Mucosa of rectum (tissue), 2 donors: ENCODE results near the gene SKP1.

ENCODE experiments used
- H3K27ac ChIP-seq, 2 donors: one replicate each; pipeline ENCODE4 v1.7.0; 2013; ENCODE audit warnings: inconsistent platforms in 2 of 2, low read depth in 2 of 2, low read length in 2 of 2
- H3K27me3 ChIP-seq, 2 donors: one replicate each; pipeline ENCODE4 v1.7.0; 2013; ENCODE audit warnings: low read length in 2 of 2; ENCODE audit not compliant: control insufficient read depth in 2 of 2, insufficient read depth in 2 of 2
- H3K36me3 ChIP-seq, 2 donors: one replicate each; pipeline ENCODE4 v1.7.0; 2013; ENCODE audit warnings: low read length in 2 of 2; ENCODE audit not compliant: control insufficient read depth in 2 of 2, insufficient read depth in 2 of 2
- H3K4me1 ChIP-seq, 2 donors: one replicate each; pipeline ENCODE4 v1.7.0; 2013; ENCODE audit warnings: low read length in 2 of 2, mild to moderate bottlenecking in 1 of 2; ENCODE audit not compliant: control insufficient read depth in 2 of 2, insufficient read depth in 2 of 2
- H3K4me3 ChIP-seq, 2 donors: one replicate each; pipeline ENCODE4 v1.7.0; 2013; ENCODE audit warnings: low read length in 2 of 2
- H3K9ac ChIP-seq, 2 donors: one replicate each; pipeline ENCODE4 v1.7.0; 2013; ENCODE audit warnings: low read length in 2 of 2, low read depth in 1 of 2, mild to moderate bottlenecking in 1 of 2
- H3K9me3 ChIP-seq, 2 donors: one replicate each; pipeline ENCODE4 v1.7.0; 2013; ENCODE audit warnings: low read length in 2 of 2; ENCODE audit not compliant: control insufficient read depth in 2 of 2
- donor health status: healthy.
- donor health status: Normal muscosa, but diverticular disease.

The SKP1 gene

DNA sequence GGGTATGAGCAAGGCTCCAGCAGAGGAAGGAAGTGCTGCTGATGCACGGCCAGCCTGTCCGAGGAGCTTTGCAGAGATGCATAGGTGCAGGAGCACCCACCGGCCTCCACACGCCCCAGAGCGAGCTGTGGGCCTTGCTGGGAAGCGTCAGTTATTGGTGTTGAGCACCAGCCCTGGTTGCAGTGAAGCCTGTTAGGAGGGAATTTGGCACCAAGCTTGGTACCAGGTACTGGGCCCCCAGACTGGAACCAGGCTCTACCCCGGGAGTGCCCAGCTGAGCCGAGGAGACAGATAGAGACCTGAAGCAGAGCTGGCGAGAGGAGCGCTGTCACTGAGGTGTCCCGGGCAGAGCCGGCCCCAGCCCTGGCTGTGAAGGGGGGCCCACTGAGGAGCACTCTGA, 57.0 kb downstream of the SKP1 start:
- Histone ChIP-seq H3K27me3 (no peaks in the 10 kb centered on the region), H3K27ac (peak overlapping the region in 1 of 2 donors; percentile 9), H3K9me3 (no peaks in the 10 kb centered on the region), H3K4me1 (no peaks in the 10 kb centered on the region), H3K4me3 (peak overlapping the region in 1 of 2 donors; percentile 22), H3K36me3 (no peaks in the 10 kb centered on the region), H3K9ac (no peak overlapping the region)

DNA sequence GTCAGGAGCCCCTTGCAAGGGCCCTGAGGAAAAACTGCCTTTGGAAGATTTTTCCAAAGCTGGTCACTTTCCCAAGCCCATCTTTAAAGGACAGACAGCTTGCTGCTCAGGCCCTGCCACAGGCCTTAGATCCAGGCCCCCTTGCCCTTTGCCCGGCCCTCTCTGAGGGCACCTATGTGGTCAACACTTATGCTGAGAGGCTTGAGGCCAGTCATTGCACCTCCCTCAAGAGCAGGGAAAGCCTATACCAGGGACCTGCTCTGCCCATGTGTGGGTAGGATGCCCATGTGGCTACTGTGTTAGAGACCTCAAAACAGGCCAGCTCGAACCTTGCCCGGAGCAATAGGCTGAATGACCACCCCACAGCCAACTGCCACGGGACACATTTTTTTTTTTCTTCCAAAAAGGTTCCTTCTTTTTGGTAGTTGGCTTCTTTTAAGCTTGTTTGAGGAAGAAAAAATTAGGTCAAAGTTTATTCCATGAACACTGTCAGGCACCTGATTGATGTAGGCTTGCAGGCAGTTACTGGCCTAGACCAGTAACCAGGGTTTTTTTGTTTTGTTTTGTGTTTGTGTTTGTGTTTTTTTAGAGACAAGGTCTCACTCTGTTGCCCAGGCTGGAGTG, 58.4 kb downstream of the SKP1 start:
- Histone ChIP-seq H3K27ac (peak overlapping the region in 1 of 2 donors; percentile 11), H3K9ac (no peak overlapping the region), H3K4me1 (peaks cover 10% of the 10 kb centered on the region in 2 donors), H3K4me3 (peak overlapping the region in 1 of 2 donors; percentile 15), H3K27me3 (peaks cover 6 to 9% of the 10 kb centered on the region in 2 donors), H3K9me3 (no peaks in the 10 kb centered on the region), H3K36me3 (no peaks in the 10 kb centered on the region)

DNA sequence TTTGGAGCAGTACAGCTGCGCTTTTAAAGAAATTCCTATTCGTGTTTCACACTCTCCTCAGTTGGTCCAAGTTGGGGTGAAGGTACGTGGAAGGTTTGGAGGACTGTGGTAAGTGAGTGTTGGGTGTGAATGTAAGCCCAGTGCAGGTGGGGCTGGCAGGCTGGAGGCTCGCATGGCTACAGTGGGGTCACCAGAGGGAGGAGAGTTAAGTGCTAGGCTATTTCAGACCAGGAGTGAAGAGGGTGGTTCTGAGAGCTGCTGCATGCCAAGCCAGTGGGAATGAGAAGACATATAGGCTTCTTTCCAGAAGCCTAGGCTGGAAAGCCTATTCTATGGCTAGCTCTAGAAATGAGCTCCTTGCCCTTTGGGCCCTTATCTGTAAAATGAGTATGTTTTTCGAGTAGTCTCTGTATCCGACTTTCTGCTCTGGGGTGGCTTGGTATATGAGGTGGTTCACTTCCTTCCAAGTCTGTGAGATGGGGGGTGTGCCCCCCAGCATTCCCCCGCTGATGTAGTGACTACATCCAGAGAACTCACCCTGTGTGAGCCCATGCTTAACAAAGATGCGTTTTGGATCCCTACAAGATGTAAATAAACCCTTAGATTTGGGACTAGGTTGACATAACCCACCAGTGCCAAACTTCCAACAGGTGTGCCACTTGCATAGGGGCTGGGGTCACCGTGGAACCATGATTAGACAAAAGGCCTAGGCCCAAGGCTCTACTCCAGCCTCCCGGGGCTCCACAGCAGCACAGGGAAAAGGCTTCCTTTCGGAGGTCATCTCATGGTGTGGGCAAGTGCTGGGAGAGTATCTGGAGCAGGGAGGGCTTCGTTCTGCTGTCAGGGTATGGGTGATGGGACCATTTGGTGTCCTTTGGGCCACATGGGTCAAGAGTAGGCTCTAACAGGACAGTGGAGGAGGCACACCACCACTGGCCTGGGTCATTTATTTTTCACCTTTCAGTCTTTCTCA, 59.7 kb downstream of the SKP1 start:
- peak overlapping the region in 1 of 2 donors; percentile 53 for H3K4me3 ChIP-seq

DNA sequence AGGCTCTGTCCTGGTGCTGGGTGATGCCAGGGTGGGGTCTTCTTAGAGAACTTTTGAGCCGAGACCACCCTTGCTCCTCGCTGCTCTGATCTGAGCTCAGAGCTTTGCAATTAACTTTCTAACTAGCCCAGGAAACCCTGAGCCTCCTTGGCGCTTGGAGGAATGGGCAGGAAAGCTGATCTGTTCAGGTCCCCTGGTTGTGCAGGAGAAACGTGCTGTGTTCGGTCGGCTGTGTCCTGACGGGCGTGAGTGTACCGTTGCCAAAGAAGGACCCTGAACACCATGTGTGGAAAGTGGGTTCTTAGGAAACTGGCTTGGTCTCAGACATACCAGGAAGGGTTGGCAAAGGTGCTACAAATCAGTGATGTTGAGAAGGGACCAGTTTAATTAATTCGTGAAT, 60.5 kb downstream of the SKP1 start:
- no peaks in the 10 kb centered on the region for H3K36me3 ChIP-seq
- H3K9ac ChIP-seq, result peak overlapping the region in 1 of 2 donors; percentile 41
- H3K27ac ChIP-seq, result peak overlapping the region in 1 of 2 donors; percentile 23
- H3K4me3 ChIP-seq, result peak overlapping the region in 1 of 2 donors; percentile 53
- peaks cover 10 to 14% of the 10 kb centered on the region in 2 donors for H3K27me3 ChIP-seq
- peaks cover 10 to 11% of the 10 kb centered on the region in 2 donors for H3K4me1 ChIP-seq
- H3K9me3 ChIP-seq, result no peaks in the 10 kb centered on the region

More for the DNA sequence above, 59.7 kb downstream of the SKP1 start:
- H3K27ac ChIP-seq, result no peak overlapping the region
- peaks cover 10 to 11% of the 10 kb centered on the region in 2 donors for H3K4me1 ChIP-seq
- H3K27me3 ChIP-seq, result peaks cover 9 to 14% of the 10 kb centered on the region in 2 donors
- no peak overlapping the region for H3K9ac ChIP-seq
- H3K9me3 ChIP-seq, result no peaks in the 10 kb centered on the region
- no peaks in the 10 kb centered on the region for H3K36me3 ChIP-seq

DNA sequence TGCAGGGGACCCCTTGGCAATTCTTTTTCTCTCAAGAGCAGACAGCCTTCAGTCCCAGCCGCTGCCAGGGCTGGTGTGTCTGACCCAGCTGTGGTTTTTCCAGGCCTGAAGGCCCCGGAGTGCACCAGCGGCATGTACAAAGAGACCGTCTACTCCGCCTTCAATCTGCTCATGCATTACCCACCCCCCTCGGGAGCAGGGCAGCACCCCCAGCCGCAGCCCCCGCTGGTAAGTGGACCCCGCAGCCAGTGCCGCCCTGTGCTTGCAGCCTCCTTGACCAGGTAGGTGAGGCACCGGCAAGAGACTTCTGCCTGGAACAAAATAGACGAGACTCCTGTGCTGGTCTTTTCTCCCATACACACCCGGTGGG, 61.0 kb downstream of the SKP1 start:
- no peaks in the 10 kb centered on the region for H3K9me3 ChIP-seq
- H3K36me3 ChIP-seq, result no peaks in the 10 kb centered on the region
- peak overlapping the region; percentile 52 to 53 for H3K4me3 ChIP-seq
- peak overlapping the region; percentile 6 to 41 for H3K9ac ChIP-seq
- peak overlapping the region in 1 of 2 donors; percentile 9 for H3K27ac ChIP-seq
- H3K4me1 ChIP-seq, result peaks cover 10 to 11% of the 10 kb centered on the region in 2 donors
- H3K27me3 ChIP-seq, result peaks cover 10 to 14% of the 10 kb centered on the region in 2 donors

DNA sequence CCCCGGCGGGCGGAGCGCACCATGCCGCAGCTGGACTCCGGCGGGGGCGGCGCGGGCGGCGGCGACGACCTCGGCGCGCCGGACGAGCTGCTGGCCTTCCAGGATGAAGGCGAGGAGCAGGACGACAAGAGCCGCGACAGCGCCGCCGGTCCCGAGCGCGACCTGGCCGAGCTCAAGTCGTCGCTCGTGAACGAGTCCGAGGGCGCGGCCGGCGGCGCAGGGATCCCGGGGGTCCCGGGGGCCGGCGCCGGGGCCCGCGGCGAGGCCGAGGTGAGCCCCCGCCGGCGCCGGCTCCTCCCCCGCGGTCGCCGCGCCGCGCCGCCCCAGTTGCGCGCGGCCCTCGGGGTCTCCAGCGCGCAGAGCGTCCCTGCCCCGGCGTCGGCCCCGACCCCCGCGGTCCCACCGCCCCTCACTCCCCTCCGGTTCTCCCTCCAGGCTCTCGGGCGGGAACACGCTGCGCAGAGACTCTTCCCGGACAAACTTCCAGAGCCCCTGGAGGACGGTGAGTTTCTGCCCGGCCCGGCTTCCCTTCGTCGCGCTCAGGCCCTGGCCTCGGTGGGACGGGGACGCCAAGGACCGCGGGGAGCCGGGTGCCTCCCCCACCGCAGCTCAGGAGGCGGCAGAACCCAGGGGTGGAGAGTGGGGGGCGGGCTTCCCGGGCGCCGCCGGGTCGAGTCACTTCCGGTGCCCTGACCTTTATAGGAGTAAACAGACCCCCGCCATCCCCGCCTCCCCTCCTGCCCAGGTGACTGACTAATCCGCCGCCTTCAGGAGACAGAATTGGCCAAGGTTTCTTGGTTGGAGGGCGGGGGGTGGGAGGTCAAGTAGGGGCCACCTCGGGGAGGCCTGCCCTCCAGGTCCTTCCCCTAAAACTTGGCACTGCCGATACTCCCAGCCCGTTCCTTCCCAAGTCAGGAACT, 61.6 kb downstream of the SKP1 start:
- Histone ChIP-seq H3K4me1 (peaks cover 10 to 11% of the 10 kb centered on the region in 2 donors), H3K9ac (peak overlapping the region in 1 of 2 donors; percentile 42), H3K27me3 (peaks cover 10 to 14% of the 10 kb centered on the region in 2 donors), H3K36me3 (no peaks in the 10 kb centered on the region), H3K27ac (peak overlapping the region in 1 of 2 donors; percentile 32), H3K9me3 (no peaks in the 10 kb centered on the region), H3K4me3 (peak overlapping the region; percentile 52 to 53)

DNA sequence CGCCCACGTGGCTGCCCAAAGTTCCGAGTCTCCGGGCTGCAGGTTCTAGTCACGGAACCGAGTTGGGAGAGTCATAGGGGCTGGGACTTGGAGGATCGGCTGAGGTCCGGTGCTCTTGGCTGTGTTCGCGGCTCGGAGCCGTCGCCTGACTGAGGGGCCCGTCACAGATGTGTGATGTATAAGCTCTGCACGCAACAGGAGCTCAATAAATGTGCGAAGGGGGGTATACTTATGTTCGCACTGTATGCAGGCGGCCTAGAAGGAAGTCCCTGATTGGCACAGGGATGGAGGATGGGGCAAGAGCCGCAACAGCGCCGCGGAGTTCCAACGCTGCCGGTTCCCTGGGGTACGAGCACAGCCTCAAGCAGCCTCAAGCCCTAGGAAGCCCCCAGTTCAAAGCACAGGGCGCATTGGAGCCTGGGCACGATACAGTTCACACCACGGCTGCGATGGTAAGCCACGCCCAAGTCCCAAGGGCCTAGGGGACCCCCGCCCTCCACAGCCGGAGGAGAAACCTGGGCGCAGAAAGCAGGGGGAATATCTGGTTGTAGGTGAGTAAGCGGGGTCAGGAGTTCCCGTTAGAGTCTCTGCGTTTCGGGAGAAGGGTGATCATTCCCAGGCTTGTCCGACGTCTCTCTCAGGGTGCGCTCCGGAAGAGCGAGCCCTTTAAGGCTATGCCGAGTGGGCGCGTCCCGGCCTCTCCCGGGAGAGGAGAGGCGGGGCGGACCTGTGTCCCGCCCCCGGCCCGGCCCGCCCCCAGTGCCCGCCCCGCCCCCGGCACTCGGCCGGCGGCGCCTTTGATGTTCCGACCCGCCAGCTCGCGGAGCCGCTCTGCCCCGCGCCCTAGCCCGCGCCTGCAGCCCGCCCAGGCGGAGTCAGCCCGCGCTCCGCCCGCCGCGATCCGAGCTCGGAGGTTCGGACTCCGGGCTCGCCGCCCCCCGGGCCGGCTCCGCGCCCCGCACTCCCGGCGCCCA, 62.6 kb downstream of the SKP1 start, which contains the start of gene TCF7:
TCF7 (plus strand) TSS at position 780 of the 974 bp plus-strand sequence. CDS start 226 bp downstream, outside the sequence.
- Histone ChIP-seq H3K9ac (peak within 1 kb of the TSS; percentile 63 to 69), H3K9me3 (no peaks in the 10 kb centered on the region), H3K36me3 (no peaks in the 10 kb centered on the region), H3K27ac (peak within 1 kb of the TSS; percentile 13 to 65), H3K4me1 (peaks cover 10 to 11% of the 10 kb centered on the region in 2 donors), H3K4me3 (peak within 1 kb of the TSS; percentile 72 to 86), H3K27me3 (peaks cover 10 to 14% of the 10 kb centered on the region in 2 donors)

DNA sequence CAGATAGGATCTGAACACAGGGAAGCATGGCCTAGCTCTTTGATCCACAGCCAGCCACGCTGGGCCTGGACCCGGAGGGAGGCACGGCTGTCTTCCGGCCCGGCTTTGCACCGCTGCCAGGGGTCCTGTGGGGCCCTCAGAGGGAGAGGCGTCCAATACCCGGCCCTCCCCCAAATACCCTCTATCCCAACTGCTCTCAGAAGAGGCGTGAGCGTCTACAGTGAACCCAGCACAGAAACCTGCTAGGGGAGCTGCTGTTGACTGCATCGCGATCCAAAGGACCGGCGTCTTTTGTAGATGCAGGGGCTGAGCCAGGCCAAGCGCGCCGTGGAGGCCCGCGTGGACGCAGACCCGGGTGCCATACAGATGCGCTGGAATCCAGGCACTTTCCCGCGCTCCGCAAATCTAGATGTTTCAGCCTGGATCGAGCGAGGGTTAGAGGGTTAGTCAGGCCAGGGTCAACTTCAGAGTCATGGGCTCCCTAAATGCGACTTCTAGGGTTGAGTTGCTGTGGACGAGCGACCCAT, 63.3 kb downstream of the SKP1 start:
- H3K36me3 ChIP-seq, result no peaks in the 10 kb centered on the region

More for the DNA sequence above, 63.3 kb downstream of the SKP1 start:
- Histone ChIP-seq H3K4me1 (peaks cover 10 to 11% of the 10 kb centered on the region in 2 donors), H3K9ac (peak overlapping the region in 1 of 2 donors; percentile 69), H3K27me3 (peaks cover 10 to 14% of the 10 kb centered on the region in 2 donors), H3K9me3 (no peaks in the 10 kb centered on the region), H3K27ac (no peak overlapping the region), H3K4me3 (peak overlapping the region; percentile 72 to 86)
